Endothelial cell (in vitro differentiated cells): Measurements from ENCODE around the gene ZNF576. TPM values are rescaled to one million over a fixed set of nuclear protein-coding genes. Genes with fewer than 3 reads are reported as not detected.
"Not testable (repeated sequence)": the region's sequence is repeated elsewhere in the genome, so short reads cannot be mapped to it uniquely, and the experiment has no call there.

Experiments used
- DNase-seq: peaks from one replicate; pipeline ENCODE4 v3.0.0; 2021; ENCODE audit warnings: low spot score
- H3K27ac Mint-ChIP-seq: one replicate; pipeline ENCODE4 v1.8.0; 2021; ENCODE audit warnings: mixed read lengths, inconsistent platforms; ENCODE audit not compliant: unreplicated experiment
- H3K27me3 Mint-ChIP-seq: one replicate; pipeline ENCODE4 v1.8.0; 2021; ENCODE audit warnings: mild to moderate bottlenecking, moderate library complexity, mixed read lengths, inconsistent platforms; ENCODE audit not compliant: unreplicated experiment
- H3K36me3 Mint-ChIP-seq: one replicate; pipeline ENCODE4 v1.8.0; 2021; ENCODE audit warnings: mild to moderate bottlenecking, low read depth, mixed read lengths, inconsistent platforms; ENCODE audit not compliant: unreplicated experiment
- H3K4me1 Mint-ChIP-seq: one replicate; pipeline ENCODE4 v1.8.0; 2021; ENCODE audit warnings: mild to moderate bottlenecking, mixed read lengths, inconsistent platforms; ENCODE audit not compliant: unreplicated experiment
- H3K4me3 Mint-ChIP-seq: one replicate; pipeline ENCODE4 v1.8.0; 2021; ENCODE audit warnings: mild to moderate bottlenecking, mixed read lengths, inconsistent platforms; ENCODE audit not compliant: unreplicated experiment
- H3K9me3 Mint-ChIP-seq: one replicate; pipeline ENCODE4 v1.8.0; 2021; ENCODE audit warnings: mixed read lengths, inconsistent platforms; ENCODE audit not compliant: unreplicated experiment
- CTCF ChIP-seq: fragments of 200-600 bp; sonication (generic); IDR thresholded peaks from one replicate; pipeline ENCODE4 v1.5.0; 2021; ENCODE audit warnings: antibody characterized with exemption; ENCODE audit not compliant: unreplicated experiment
- total RNA-seq: library from RNA; stranded (reverse); fragmentation: NEBNext Ultra II Directional; extraction: Animal tissue kit (Norgen Biotek cat#: 25700); gene quantifications from one replicate; pipeline ENCODE4 v1.2.1, GENCODE V29; 2021; ENCODE audit not compliant: unreplicated experiment

ZNF576 gene
- total RNA-seq, 1 donor from 2014 or later: 10.7 TPM

DNA sequence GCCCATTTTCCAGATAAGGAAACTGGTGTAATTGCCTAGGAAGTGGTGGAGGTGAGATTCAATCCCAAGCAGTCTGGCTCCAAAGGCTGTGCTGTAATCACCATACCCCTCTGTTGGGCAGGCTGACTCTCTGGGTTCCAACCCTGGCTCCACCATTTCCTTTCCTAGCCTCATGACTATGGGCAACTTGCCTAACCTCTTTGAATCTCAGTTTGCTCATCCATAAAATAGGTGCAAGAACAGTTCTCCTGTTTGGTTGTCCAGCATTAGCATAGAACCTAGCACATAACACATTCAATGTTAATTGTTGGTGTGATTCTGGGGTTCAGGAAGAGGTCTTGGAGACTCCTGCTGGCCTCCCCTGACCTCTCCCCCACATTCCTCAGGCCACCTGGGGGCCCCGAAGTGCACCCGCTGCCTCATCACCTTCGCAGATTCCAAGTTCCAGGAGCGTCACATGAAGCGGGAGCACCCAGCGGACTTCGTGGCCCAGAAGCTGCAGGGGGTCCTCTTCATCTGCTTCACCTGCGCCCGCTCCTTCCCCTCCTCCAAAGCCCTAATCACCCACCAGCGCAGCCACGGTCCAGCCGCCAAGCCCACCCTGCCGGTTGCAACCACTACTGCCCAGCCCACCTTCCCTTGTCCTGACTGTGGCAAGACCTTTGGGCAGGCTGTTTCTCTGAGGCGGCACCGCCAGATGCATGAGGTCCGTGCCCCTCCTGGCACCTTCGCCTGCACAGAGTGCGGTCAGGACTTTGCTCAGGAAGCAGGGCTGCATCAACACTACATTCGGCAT is 2.2 kb downstream of the ZNF576 start:
- no peak for DNase-seq
- H3K4me1 Mint-ChIP-seq: peaks cover 24% of the 10 kb centered on the region
- H3K27ac Mint-ChIP-seq: no peak overlapping the region
- TF ChIP-seq CTCF: no peak
- no peaks in the 10 kb centered on the region for H3K9me3 Mint-ChIP-seq
- peaks cover 9% of the 10 kb centered on the region for H3K27me3 Mint-ChIP-seq
- no peak overlapping the region for H3K4me3 Mint-ChIP-seq
- peaks cover 15% of the 10 kb centered on the region for H3K36me3 Mint-ChIP-seq

DNA sequence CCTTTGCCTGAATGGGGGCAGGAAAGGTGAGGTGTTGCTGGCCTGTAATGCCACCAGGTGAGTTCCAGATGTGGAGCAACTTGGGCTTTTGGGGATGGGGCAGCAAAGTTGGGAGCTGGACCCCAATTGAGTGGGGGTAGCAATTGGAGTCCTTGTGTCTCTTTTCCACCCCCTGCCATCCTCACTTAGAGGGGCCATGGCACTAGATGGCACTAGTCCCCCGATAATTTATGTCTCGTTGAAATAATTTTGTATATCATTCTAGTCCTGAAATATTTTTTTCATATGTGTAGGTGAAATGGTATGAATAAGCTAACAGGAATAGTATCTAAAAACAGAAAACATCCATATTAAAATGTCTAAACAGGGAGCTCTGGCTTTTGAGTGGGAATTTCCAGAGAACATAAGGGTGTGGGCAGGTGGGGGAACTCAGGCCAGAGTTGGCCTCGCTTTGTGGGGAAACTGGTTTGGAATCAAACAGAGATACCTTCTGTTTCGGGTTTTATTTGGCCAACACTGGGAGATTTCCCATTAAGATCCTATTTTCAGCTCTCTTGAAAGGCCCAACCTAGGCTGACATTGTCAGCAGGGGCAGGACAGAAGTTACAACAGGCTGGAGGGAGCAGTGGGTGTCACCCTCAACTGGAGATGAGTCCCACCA is 3.4 kb downstream of the ZNF576 start:
- Mint-ChIP-seq H3K27ac (no peak overlapping the region), H3K4me3 (no peak overlapping the region), H3K27me3 (peaks cover 11% of the 10 kb centered on the region), H3K4me1 (peaks cover 22% of the 10 kb centered on the region), H3K9me3 (no peaks in the 10 kb centered on the region), H3K36me3 (peaks cover 12% of the 10 kb centered on the region)
- no peak for DNase-seq
- TF ChIP-seq CTCF: no peak

DNA sequence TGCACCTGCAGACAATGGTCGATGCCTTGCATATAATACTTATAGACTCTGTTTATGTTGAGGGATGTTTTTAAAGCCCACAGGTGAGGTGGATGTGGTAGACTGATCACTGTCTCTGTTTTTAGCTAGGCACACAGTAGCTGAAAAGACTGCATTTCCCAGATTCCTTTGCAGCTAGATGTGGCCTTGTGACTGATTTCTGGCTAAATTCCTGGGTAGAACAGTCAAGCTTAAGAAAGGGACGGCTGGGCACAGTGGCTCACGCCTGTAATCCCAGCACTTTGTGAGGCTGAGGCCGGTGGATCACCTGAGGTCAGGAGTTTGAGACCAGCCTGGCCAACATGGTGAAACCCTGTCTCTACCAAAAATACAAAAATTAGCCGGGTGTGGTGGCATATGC is 3.9 kb downstream of the ZNF576 start:
- Mint-ChIP-seq H3K4me1 (peaks cover 22% of the 10 kb centered on the region), H3K36me3 (peaks cover 12% of the 10 kb centered on the region), H3K27me3 (peaks cover 11% of the 10 kb centered on the region)
- DNase-seq, H3K4me3 Mint-ChIP-seq, H3K9me3 Mint-ChIP-seq, H3K27ac Mint-ChIP-seq: not testable (repeated sequence)

GRCh38 chr19:43605875-43606568 is 9.6 kb downstream of the ZNF576 start:
- DNase-seq: no peak
- Mint-ChIP-seq H3K9me3 (no peaks in the 10 kb centered on the region), H3K36me3 (peaks cover 30% of the 10 kb centered on the region), H3K27me3 (peaks cover 7% of the 10 kb centered on the region), H3K27ac (no peak overlapping the region), H3K4me3 (no peak overlapping the region), H3K4me1 (peaks cover 16% of the 10 kb centered on the region)
- no peak for TF ChIP-seq CTCF

DNA sequence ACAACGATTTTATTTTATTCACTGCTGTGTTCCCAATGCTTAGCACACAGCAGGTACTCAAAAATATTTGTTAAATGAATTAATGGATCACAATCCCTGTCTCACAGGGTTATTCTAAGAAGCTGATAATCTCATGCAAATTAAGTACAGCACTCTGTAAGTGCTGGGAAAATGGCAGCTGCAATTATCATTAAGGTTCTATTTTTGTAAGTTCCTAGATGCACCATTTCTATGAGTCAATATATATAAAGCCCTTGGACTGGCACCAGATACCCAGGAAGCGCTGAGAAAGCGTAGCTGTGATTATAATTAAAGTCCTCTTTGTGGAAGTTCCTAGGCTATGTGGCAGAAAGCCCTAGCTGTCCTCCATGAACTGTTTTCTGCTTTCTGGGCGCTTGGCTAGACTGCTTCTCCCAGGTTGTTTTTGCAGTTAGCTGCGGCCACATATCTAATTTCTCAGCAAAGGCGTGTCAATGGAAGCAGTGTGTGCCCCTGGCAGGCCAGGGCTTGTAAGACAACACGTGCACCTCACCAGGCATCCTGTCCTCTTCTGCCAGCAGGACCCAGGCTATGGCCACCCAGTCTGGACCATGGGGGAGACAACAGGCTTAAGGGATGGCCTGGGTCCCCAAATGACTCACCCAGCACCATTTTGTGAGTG is 10.3 kb downstream of the ZNF576 start:
- H3K4me3 Mint-ChIP-seq: peak overlapping the region; percentile 47
- peaks cover 27% of the 10 kb centered on the region for H3K36me3 Mint-ChIP-seq
- H3K27ac Mint-ChIP-seq: no peak overlapping the region
- peaks cover 7% of the 10 kb centered on the region for H3K27me3 Mint-ChIP-seq
- peaks cover 22% of the 10 kb centered on the region for H3K4me1 Mint-ChIP-seq
- DNase-seq: no peak
- no peaks in the 10 kb centered on the region for H3K9me3 Mint-ChIP-seq
- TF ChIP-seq CTCF: no peak
